NCI-H2029 (cell line): ENCODE data around the gene SERTM2.

Experiments used
- DNase-seq: peaks from one replicate; lab custom pipeline; 2025; lab: John Stamatoyannopoulos, UW

Gene SERTM2

GRCh38 chrX:111560801-111561200 lies 49.4 kb downstream of the SERTM2 start:
- no peak for DNase-seq

- DNase-seq, result no peak
Observed at GRCh38 chrX:111561851-111562250, 50.4 kb downstream of the SERTM2 start.

- DNase-seq, result no peak
Observed at GRCh38 chrX:111567542-111568255, 56.3 kb downstream of the SERTM2 start.

- no peak for DNase-seq
Observed at GRCh38 chrX:111568354-111568753, 56.9 kb downstream of the SERTM2 start.

- DNase-seq, result no peak
Observed at GRCh38 chrX:111568817-111569216, 57.4 kb downstream of the SERTM2 start.
